Measurements from ENCODE around the gene GAPDHS. TPM values are rescaled to one million over a fixed set of nuclear protein-coding genes. Genes with fewer than 3 reads are reported as not detected.

The GAPDHS gene
- polyA plus RNA-seq, 1 donor from 2014 or later = not detected

DNA sequence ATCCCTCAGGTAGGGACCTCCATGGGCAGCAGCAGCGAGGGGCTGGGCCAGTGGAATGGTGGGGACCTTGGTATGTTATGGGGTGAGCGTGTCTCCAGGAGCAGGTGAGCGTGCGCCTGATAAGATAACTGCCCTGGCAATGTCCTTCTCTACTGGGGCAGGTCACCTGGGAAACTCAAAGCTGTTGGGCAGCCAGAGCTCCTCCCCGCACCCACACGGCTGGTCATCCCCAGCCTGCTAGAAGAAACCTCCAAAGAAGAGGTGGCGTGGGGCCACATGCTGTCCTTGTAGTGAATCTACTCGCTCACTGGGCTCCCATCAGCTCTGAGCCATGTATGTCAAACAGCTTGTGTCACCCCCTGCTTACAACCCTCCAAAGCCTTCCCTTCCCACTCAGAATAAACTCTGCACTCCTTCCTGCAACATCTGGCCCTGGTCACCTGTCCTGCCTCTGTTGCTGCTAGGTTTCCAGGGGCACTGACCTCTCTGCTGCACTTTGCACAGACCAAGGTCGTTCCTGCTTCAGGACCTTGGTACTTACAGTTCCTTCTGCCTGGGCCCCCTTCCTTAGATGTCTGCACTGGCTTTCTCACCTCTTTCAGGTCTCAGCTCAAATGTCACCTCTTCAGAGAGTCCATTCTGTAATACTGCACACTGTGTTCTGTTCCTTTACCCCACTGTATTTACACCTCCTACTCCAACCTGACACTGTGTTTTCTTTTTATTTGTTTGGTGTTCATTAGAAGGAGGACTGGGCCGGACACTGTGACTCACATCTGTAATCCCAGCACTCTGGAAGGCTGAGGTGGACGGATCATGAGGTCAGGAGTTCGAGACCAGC lies 32.0 kb downstream of the GAPDHS start:
- H3K27ac Mint-ChIP-seq = no peak overlapping the region
- H3K36me3 Mint-ChIP-seq = no peaks in the 10 kb centered on the region
- H3K4me1 Mint-ChIP-seq = no peaks in the 10 kb centered on the region
- no peak overlapping the region for H3K4me3 Mint-ChIP-seq
- H3K27me3 Mint-ChIP-seq = peaks cover 30% of the 10 kb centered on the region
- H3K9me3 Mint-ChIP-seq = peaks cover 0 to 1% (median 0%) of the 10 kb centered on the region in 3 donors

GRCh38 chr19:35566738-35567137 lies 33.5 kb downstream of the GAPDHS start:
- peaks cover 0 to 1% (median 0%) of the 10 kb centered on the region in 3 donors for H3K9me3 Mint-ChIP-seq
- H3K4me3 Mint-ChIP-seq = no peak overlapping the region
- H3K36me3 Mint-ChIP-seq = no peaks in the 10 kb centered on the region
- H3K27me3 Mint-ChIP-seq = peaks cover 34% of the 10 kb centered on the region
- H3K27ac Mint-ChIP-seq = no peak overlapping the region
- H3K4me1 Mint-ChIP-seq = no peaks in the 10 kb centered on the region

DNA sequence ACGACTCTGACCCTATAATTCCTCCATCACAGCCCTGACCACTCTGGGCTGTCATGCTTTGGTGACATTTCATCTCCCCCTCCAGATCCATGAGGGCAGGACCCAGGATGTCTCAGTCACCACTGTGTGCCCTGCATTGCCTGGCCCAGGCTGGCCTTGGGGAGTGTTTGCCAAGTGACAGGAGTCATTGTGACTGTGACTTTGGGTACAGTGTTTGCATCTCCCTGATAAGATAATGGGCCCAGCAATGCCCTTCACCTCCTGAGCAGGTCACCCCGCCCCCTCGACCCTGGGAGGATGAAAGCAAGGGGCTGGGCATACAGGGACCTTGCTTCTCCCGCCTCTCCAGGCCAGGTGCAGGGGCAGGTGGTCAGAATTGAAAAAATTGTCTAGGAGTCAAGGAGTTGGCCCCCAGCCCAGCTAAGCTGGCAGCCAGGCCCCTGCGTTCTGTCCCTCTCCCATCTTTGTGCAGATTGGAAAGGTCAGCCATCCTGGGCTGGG lies 36.1 kb downstream of the GAPDHS start:
- Mint-ChIP-seq H3K4me1 (no peaks in the 10 kb centered on the region), H3K4me3 (no peak overlapping the region), H3K27ac (no peak overlapping the region), H3K27me3 (peaks cover 27% of the 10 kb centered on the region), H3K36me3 (no peaks in the 10 kb centered on the region), H3K9me3 (peaks cover 0 to 5% (median 1%) of the 10 kb centered on the region in 3 donors)

- Mint-ChIP-seq H3K4me1 (no peaks in the 10 kb centered on the region), H3K36me3 (no peaks in the 10 kb centered on the region), H3K9me3 (peaks cover 5 to 18% (median 15%) of the 10 kb centered on the region in 3 donors), H3K27me3 (peaks cover 28% of the 10 kb centered on the region), H3K4me3 (no peak overlapping the region), H3K27ac (no peak overlapping the region)
These were observed 38.2 kb downstream of the GAPDHS start for GRCh38 chr19:35571406-35571965.

GRCh38 chr19:35577918-35578317 lies 44.7 kb downstream of the GAPDHS start:
- H3K9me3 Mint-ChIP-seq = peaks cover 12 to 24% (median 24%) of the 10 kb centered on the region in 3 donors
- H3K4me3 Mint-ChIP-seq = no peak overlapping the region
- H3K4me1 Mint-ChIP-seq = no peaks in the 10 kb centered on the region
- peaks cover 3% of the 10 kb centered on the region for H3K36me3 Mint-ChIP-seq
- H3K27me3 Mint-ChIP-seq = peaks cover 9% of the 10 kb centered on the region
- H3K27ac Mint-ChIP-seq = no peak overlapping the region

DNA sequence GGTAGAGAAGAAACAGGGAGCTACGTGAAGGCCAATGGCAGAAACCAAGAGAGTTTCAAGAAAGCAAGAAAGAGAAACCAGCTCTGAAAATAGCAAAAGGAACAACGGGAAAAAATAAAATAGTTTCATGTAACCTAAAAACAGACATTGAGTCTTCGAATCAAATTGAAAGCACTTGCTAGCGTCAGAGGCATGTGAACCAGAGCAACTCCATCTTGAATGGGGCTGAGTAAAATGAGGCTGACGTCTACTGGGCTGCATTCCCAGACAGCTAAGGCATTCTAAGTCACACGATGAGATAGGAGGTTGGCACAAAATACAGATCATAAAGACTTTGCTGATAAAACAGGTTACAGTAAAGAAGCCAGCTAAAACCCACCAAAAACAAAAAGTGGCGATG lies 45.5 kb downstream of the GAPDHS start:
- peaks cover 12 to 24% (median 21%) of the 10 kb centered on the region in 3 donors for H3K9me3 Mint-ChIP-seq
- no peaks in the 10 kb centered on the region for H3K4me1 Mint-ChIP-seq
- H3K27ac Mint-ChIP-seq = no peak overlapping the region
- H3K27me3 Mint-ChIP-seq = peaks cover 9% of the 10 kb centered on the region
- H3K36me3 Mint-ChIP-seq = peaks cover 3% of the 10 kb centered on the region
- H3K4me3 Mint-ChIP-seq = no peak overlapping the region

DNA sequence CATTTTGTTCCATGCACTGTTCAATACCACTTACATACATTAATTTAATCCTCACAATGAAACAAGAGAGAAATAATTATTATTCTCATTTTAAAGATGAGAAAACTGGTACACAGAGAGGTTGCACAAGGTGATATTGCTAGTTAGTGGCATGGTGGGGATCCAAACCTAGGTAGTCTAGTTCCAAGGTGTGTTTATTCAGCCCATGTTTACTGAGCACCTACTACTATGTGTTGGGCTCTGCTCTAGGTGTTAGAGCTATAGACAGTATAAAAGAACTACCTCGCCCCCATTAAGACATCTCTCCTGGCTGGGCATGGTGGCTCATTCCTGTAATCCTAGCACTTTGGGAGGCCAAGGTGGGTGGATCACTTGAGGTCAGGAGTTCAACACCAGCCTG lies 49.5 kb downstream of the GAPDHS start:
- H3K4me1 Mint-ChIP-seq = no peaks in the 10 kb centered on the region
- H3K27me3 Mint-ChIP-seq = peaks cover 16% of the 10 kb centered on the region
- H3K4me3 Mint-ChIP-seq = no peak overlapping the region
- H3K36me3 Mint-ChIP-seq = peaks cover under 1% of the 10 kb centered on the region
- H3K9me3 Mint-ChIP-seq = peaks cover 0 to 3% (median 0%) of the 10 kb centered on the region in 3 donors
- H3K27ac Mint-ChIP-seq = no peak overlapping the region

- H3K27me3 Mint-ChIP-seq = peaks cover 10% of the 10 kb centered on the region
These were observed 52.6 kb downstream of the GAPDHS start, which contains the start of gene PMIS2 for GRCh38 chr19:35585848-35586247. TSS of gene PMIS2 (plus strand) at chr19:35586173. CDS start at chr19:35586260, 87 bp downstream.

GRCh38 chr19:35587321-35587720 lies 54.1 kb downstream of the GAPDHS start:
- H3K9me3 Mint-ChIP-seq = peaks cover 0 to 1% (median 0%) of the 10 kb centered on the region in 3 donors
- peaks cover 10% of the 10 kb centered on the region for H3K27me3 Mint-ChIP-seq
- no peak overlapping the region for H3K4me3 Mint-ChIP-seq
- no peak overlapping the region for H3K27ac Mint-ChIP-seq
- H3K36me3 Mint-ChIP-seq = no peaks in the 10 kb centered on the region
- no peaks in the 10 kb centered on the region for H3K4me1 Mint-ChIP-seq

More at GRCh38 chr19:35585848-35586247, 52.6 kb downstream of the GAPDHS start, which contains the start of gene PMIS2:
- Mint-ChIP-seq H3K36me3 (no peaks in the 10 kb centered on the region), H3K4me3 (no peak within 1 kb of the TSS), H3K27ac (no peak within 1 kb of the TSS), H3K4me1 (no peaks in the 10 kb centered on the region), H3K9me3 (peaks cover 0 to 1% (median 0%) of the 10 kb centered on the region in 3 donors)

- Mint-ChIP-seq H3K36me3 (no peaks in the 10 kb centered on the region), H3K4me1 (no peaks in the 10 kb centered on the region), H3K9me3 (peaks cover 0 to 1% (median 0%) of the 10 kb centered on the region in 3 donors), H3K4me3 (no peak overlapping the region), H3K27ac (no peak overlapping the region), H3K27me3 (peaks cover 6% of the 10 kb centered on the region)
These were observed 57.6 kb downstream of the GAPDHS start for GRCh38 chr19:35590875-35591274.

DNA sequence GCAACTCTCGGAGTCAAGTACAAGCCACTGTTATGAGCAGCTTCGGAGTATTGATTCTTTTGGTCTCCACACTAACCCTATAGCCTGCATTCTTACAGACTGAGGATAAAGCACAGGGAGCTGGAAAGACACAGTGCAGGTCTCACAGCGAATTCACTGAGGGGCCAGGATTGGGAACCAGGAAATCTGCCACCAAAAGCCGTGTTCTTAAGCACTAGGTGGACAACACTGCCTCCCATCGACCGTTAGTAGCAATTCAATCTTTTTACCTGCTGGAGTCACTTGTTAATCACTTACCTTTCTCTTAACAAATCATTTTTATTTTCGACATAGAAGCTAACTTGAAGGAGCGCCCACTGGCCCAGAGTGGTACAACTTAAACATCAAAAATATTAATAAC lies 59.0 kb downstream of the GAPDHS start:
- peaks cover 1% of the 10 kb centered on the region for H3K27me3 Mint-ChIP-seq
- peak overlapping the region in 1 of 4 donors; percentile 34 for H3K4me3 Mint-ChIP-seq
- no peaks in the 10 kb centered on the region for H3K36me3 Mint-ChIP-seq
- no peaks in the 10 kb centered on the region for H3K9me3 Mint-ChIP-seq
- no peak overlapping the region for H3K27ac Mint-ChIP-seq
- peaks cover 0 to 3% (median 0%) of the 10 kb centered on the region in 3 donors for H3K4me1 Mint-ChIP-seq

Other genes with a start within 250 kb of the GAPDHS start
- 0.25 TPM for gene MAG, start 241.3 kb upstream of the GAPDHS start, polyA plus RNA-seq
- 494 TPM for gene CD22, start 204.3 kb upstream of the GAPDHS start, polyA plus RNA-seq
- gene FFAR1, start 185.6 kb upstream of the GAPDHS start, polyA plus RNA-seq = 0.24 TPM
- gene FFAR3, start 175.0 kb upstream of the GAPDHS start, polyA plus RNA-seq = not detected
- not detected for gene GPR42, start 162.4 kb upstream of the GAPDHS start, polyA plus RNA-seq
- not detected for gene FFAR2, start 85.2 kb upstream of the GAPDHS start, polyA plus RNA-seq
- not detected for gene KRTDAP, start 43.0 kb upstream of the GAPDHS start, polyA plus RNA-seq
- 1.1 TPM for gene DMKN, start 19.8 kb upstream of the GAPDHS start, polyA plus RNA-seq
- gene SBSN, start 5.1 kb upstream of the GAPDHS start, polyA plus RNA-seq = not detected
- gene TMEM147, start 12.2 kb downstream of the GAPDHS start, polyA plus RNA-seq = 146 TPM
- gene ATP4A, start 30.2 kb downstream of the GAPDHS start, polyA plus RNA-seq = not detected
- not detected for gene PMIS2, start 52.7 kb downstream of the GAPDHS start, polyA plus RNA-seq
- gene HAUS5, start 79.3 kb downstream of the GAPDHS start, polyA plus RNA-seq = 11.4 TPM
- 76.5 TPM for gene RBM42, start 95.6 kb downstream of the GAPDHS start, polyA plus RNA-seq
- gene ETV2, start 108.3 kb downstream of the GAPDHS start, polyA plus RNA-seq = 0.50 TPM
- 814 TPM for gene COX6B1, start 114.9 kb downstream of the GAPDHS start, polyA plus RNA-seq
- gene UPK1A, start 133.1 kb downstream of the GAPDHS start, polyA plus RNA-seq = not detected
- gene ZBTB32, start 171.1 kb downstream of the GAPDHS start, polyA plus RNA-seq = 31.6 TPM
- 2.7 TPM for gene KMT2B, start 184.5 kb downstream of the GAPDHS start, polyA plus RNA-seq
- 140 TPM for gene IGFLR1, start 209.0 kb downstream of the GAPDHS start, polyA plus RNA-seq
- gene U2AF1L4, start 212.0 kb downstream of the GAPDHS start, polyA plus RNA-seq = 74.8 TPM
- gene PSENEN, start 212.2 kb downstream of the GAPDHS start, polyA plus RNA-seq = 85.0 TPM
- gene LIN37, start 215.1 kb downstream of the GAPDHS start, polyA plus RNA-seq = 8.2 TPM
- not detected for gene HSPB6, start 223.6 kb downstream of the GAPDHS start, polyA plus RNA-seq
- gene PROSER3, start 224.7 kb downstream of the GAPDHS start, polyA plus RNA-seq = 7.3 TPM
- not detected for gene ARHGAP33, start 242.1 kb downstream of the GAPDHS start, polyA plus RNA-seq

All from IgD-negative memory B cell (primary cell).